Peyer's patch (tissue), 4 donors: Measurements from ENCODE around the gene LIMA1. TPM values are rescaled to one million over a fixed set of nuclear protein-coding genes. Genes with fewer than 3 reads are reported as not detected.
"Not testable (repeated sequence)": the region's sequence is repeated elsewhere in the genome, so short reads cannot be mapped to it uniquely, and the experiment has no call there.

Source experiments
- DNase-seq, 3 donors: peaks; one replicate each; pipeline ENCODE4 v3.0.0-alpha.2; 2017 to 2019
- H3K27ac ChIP-seq, 4 donors: fragments of 200-600 bp; sonication (generic); one replicate each; pipeline ENCODE4 v1.5.1; 2016 to 2019
- H3K27me3 ChIP-seq, 2 donors: fragments of 200-600 bp; sonication (generic); one replicate each; pipeline ENCODE4 v1.5.1; 2019
- H3K36me3 ChIP-seq, 3 donors: fragments of 200-600 bp; sonication (generic); one replicate each; pipeline ENCODE4 v1.5.1; 2016 to 2019
- H3K4me1 ChIP-seq, 4 donors: fragments of 200-600 bp; sonication (generic); one replicate each; pipeline ENCODE4 v1.5.1; 2016 to 2019
- H3K4me3 ChIP-seq, 4 donors: fragments of 200-600 bp; sonication (generic); 1 replicate in 3 of 4; 2 replicates in 1 of 4; pipeline ENCODE4 v1.5.1; 2016 to 2019; ENCODE audit warnings: mild to moderate bottlenecking in 1 of 4
- H3K9me3 ChIP-seq, 4 donors: fragments of 200-600 bp; sonication (generic); one replicate each; pipeline ENCODE4 v1.5.1; 2016 to 2019; ENCODE audit warnings: mild to moderate bottlenecking in 1 of 4
- POLR2A ChIP-seq, 2 donors: fragments of 450-650 bp; IDR thresholded peaks; one replicate each; pipeline ENCODE4 v1.5.1; 2017; ENCODE audit warnings: antibody characterized with exemption in 2 of 2, mild to moderate bottlenecking in 2 of 2, moderate library complexity in 2 of 2
- total RNA-seq, 4 donors: library from RNA; depleted of rRNA; stranded (reverse); fragments of >200 nt; gene quantifications; one replicate each; pipeline ENCODE4 v1.1.0, GENCODE V29; 2016
- TF ChIP-seq, protein P1 (sequence below), 6 experiments: fragments of 450-650 bp in 4 of 6; fragments of 200-600 bp in 2 of 6; sonication (generic) in 1 of 6; IDR thresholded peaks; one replicate each; pipeline ENCODE4 v1.5.1; 2017 to 2019; ENCODE audit warnings: antibody characterized with exemption in 6 of 6, mild to moderate bottlenecking in 3 of 6, moderate library complexity in 1 of 6

The LIMA1 gene
- total RNA-seq, 4 donors from 2014 or later: 253 to 280 (median 274) TPM

DNA sequence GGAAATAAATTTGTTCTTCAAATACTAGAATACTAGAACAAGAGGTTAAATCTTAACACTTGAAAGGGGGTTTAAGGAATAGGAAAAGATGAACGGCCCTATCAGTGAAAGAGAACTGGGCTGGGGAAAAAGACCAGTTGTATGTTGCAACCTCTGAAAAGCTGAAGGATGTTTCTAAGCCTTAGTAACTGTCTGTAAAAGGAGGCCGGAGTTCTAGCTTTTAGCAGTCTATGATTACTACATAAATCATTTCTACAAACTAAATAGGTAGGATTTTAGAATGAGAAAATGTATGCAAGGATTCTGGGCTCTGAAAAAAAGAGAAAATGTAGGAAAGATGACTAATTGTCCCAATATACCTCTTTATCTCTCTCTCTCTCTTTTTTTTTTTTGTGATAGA, 121.1 kb downstream of the LIMA1 start:
- Histone ChIP-seq H3K27me3 (no peaks in the 10 kb centered on the region), H3K4me3 (no peak overlapping the region), H3K36me3 (no peaks in the 10 kb centered on the region), H3K9me3 (no peaks in the 10 kb centered on the region), H3K27ac (no peak overlapping the region), H3K4me1 (peaks cover 0 to 13% (median 0%) of the 10 kb centered on the region in 4 donors)
- TF ChIP-seq, protein P1, sequence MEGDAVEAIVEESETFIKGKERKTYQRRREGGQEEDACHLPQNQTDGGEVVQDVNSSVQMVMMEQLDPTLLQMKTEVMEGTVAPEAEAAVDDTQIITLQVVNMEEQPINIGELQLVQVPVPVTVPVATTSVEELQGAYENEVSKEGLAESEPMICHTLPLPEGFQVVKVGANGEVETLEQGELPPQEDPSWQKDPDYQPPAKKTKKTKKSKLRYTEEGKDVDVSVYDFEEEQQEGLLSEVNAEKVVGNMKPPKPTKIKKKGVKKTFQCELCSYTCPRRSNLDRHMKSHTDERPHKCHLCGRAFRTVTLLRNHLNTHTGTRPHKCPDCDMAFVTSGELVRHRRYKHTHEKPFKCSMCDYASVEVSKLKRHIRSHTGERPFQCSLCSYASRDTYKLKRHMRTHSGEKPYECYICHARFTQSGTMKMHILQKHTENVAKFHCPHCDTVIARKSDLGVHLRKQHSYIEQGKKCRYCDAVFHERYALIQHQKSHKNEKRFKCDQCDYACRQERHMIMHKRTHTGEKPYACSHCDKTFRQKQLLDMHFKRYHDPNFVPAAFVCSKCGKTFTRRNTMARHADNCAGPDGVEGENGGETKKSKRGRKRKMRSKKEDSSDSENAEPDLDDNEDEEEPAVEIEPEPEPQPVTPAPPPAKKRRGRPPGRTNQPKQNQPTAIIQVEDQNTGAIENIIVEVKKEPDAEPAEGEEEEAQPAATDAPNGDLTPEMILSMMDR (IDR thresholded peaks at IDR 0.05): no peak
- no peak for TF ChIP-seq POLR2A (IDR thresholded peaks at IDR 0.05)
- no peak for DNase-seq

DNA sequence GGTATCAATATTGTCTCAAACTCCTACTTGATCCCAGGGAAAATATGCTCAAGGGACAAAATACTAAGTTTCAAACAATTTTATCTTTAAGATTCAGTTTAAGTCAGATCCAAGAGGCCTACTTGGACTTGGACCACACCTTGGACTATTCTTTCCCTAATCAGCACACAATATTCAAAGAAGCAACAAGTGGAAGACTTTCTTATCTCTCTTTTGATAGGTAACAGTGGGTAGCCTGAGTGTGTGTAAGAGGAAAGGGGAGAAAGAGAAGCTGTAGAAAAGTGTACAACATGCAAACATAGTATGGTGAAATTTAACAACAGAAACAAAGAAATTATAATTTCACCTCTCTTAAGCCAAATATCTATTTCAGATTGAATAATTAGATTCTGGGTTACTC, 122.7 kb downstream of the LIMA1 start:
- no peaks in the 10 kb centered on the region for H3K36me3 ChIP-seq
- no peaks in the 10 kb centered on the region for H3K27me3 ChIP-seq
- H3K9me3 ChIP-seq: no peaks in the 10 kb centered on the region
- TF ChIP-seq, protein P1 (IDR thresholded peaks at IDR 0.05): no peak
- no peak for TF ChIP-seq POLR2A (IDR thresholded peaks at IDR 0.05)
- H3K4me3 ChIP-seq: no peak overlapping the region
- no peak for DNase-seq
- no peak overlapping the region for H3K27ac ChIP-seq
- H3K4me1 ChIP-seq: peaks cover 0 to 4% (median 0%) of the 10 kb centered on the region in 4 donors

DNA sequence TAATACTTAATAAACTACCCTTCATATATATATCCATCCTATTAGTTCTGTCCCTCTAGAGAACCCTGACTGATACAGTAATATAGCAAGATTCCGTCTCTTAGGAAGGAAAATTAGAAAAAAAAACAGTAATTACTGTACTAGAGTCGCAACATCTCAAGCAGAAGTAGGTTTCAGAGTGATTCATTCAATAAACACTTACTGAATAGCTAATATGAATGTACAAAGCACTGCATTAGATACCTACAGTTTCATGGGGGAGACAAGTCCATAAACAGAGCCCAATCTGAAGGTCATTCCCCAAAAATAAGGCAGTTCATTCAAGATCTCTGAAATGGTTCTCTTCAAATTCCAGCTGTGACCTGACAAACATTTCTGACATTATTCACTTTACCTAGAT, 126.1 kb downstream of the LIMA1 start:
- no peak for DNase-seq
- TF ChIP-seq POLR2A (IDR thresholded peaks at IDR 0.05): no peak
- TF ChIP-seq, protein P1 (IDR thresholded peaks at IDR 0.05): no peak
- no peaks in the 10 kb centered on the region for H3K4me1 ChIP-seq
- no peak overlapping the region for H3K4me3 ChIP-seq
- no peaks in the 10 kb centered on the region for H3K9me3 ChIP-seq
- no peaks in the 10 kb centered on the region for H3K36me3 ChIP-seq
- no peak overlapping the region for H3K27ac ChIP-seq
- H3K27me3 ChIP-seq: no peaks in the 10 kb centered on the region

DNA sequence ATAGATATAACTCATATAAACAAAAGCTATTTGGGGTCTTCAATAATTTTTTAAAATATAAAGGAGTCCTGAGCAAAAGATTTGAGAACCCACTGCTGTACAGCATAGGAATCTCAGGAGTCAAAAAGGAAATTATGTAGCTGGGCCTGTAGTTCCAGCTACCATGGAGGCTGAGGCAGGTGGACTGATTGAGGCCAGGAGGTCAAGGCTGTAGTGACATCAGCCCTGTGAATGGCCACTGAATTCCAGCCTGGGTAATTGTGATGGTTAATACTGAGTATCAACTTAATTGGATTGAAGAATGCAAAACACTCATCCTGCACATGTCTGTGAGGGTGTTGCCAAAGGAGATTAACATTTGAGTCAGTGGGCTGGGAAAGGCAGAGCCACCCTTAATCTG, 126.7 kb downstream of the LIMA1 start:
- Histone ChIP-seq H3K9me3 (no peaks in the 10 kb centered on the region), H3K27me3 (no peaks in the 10 kb centered on the region), H3K27ac (no peak overlapping the region), H3K36me3 (no peaks in the 10 kb centered on the region), H3K4me1 (no peaks in the 10 kb centered on the region), H3K4me3 (no peak overlapping the region)
- TF ChIP-seq, protein P1 (IDR thresholded peaks at IDR 0.05): no peak
- TF ChIP-seq POLR2A (IDR thresholded peaks at IDR 0.05): no peak
- no peak for DNase-seq

DNA sequence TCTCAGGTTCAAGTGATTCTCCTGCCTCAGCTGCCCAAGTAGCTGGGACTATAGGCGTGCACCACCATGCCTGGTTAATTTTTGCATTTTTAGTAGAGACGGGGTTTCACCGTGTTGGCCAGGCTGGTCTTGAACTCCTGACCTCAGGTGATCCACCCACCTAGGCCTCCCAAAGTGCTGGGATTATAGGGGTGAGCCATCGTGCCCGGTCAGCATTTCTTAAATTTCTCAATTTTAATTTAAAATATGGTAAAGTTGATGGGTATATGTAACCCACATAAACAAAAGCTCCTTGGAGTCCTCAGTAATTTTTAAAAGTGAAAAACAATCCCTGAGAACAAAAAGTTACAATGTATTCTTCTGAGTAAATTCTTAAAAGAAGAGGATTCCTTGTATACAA, 128.4 kb downstream of the LIMA1 start:
- not testable (repeated sequence) for DNase-seq, H3K27ac ChIP-seq, H3K36me3 ChIP-seq, H3K27me3 ChIP-seq, H3K4me3 ChIP-seq, H3K9me3 ChIP-seq, H3K4me1 ChIP-seq

DNA sequence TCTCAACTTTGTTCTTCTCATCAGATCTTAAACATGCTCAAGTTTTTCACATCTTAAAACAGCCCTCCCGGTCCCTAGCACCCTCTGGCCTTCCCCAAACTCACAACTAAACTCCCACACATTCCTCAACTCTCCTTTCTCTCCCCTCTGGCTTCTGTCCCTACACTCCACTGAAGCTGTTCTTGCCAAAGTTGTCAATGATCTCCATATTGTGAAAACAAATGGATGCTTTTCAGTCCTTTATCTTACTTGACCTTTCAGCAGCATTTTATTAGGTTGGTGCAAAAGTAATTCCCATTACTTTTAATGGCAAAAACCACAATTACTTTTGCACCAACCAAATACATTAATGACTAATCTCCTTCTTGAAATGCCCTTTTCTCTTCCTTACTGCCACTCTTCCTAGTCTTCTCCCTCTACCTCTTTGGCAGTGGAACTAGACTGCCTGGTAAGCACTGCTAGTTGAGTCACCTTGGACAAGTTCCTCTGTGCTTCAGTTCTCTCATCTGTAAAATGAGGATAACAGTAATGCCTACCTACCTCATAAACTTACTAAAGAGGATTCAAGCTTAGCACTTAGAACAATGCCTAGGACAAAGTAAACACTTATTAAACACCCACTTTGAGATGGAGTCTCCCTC, 132.2 kb downstream of the LIMA1 start:
- DNase-seq: no peak
- H3K27me3 ChIP-seq: no peaks in the 10 kb centered on the region
- TF ChIP-seq, protein P1 (IDR thresholded peaks at IDR 0.05): no peak
- TF ChIP-seq POLR2A (IDR thresholded peaks at IDR 0.05): no peak
- no peaks in the 10 kb centered on the region for H3K9me3 ChIP-seq
- no peaks in the 10 kb centered on the region for H3K36me3 ChIP-seq
- no peak overlapping the region for H3K27ac ChIP-seq
- H3K4me3 ChIP-seq: no peak overlapping the region
- H3K4me1 ChIP-seq: no peaks in the 10 kb centered on the region
